Activated CD8-positive, alpha-beta memory T cell treated with anti-CD3 and anti-CD28 coated beads, Interleukin-2, amount 50 U/mL, for 24 hours (primary cell): Measurements from ENCODE around the gene KIF18A.
A peak's percentile ranks its signal among the peaks of the same experiment; 100 is the strongest.
"Not testable (repeated sequence)": the region's sequence is repeated elsewhere in the genome, so short reads cannot be mapped to it uniquely, and the experiment has no call there.

ENCODE experiments used
- DNase-seq: peaks from one replicate; pipeline ENCODE4 v3.0.0-alpha.2; 2020; ENCODE audit errors: extremely low read depth

The KIF18A gene

GRCh38 chr11:28107750-28108618, at the start of gene KIF18A, which contains the start of gene METTL15:
TSS of gene KIF18A (minus strand) at chr11:28108156. CDS start at chr11:28097947, 10,209 bp downstream.
TSS of gene METTL15 (plus strand) at chr11:28108388. CDS start at chr11:28113335, 4,947 bp downstream.
- peak; percentile 95 for DNase-seq

GRCh38 chr11:28153586-28153985, 45.6 kb upstream of the KIF18A start:
- DNase-seq: no peak

GRCh38 chr11:28152743-28153142, 44.8 kb upstream of the KIF18A start:
- no peak for DNase-seq

- no peak for DNase-seq
Measured at GRCh38 chr11:28146123-28146751, 38.3 kb upstream of the KIF18A start.

- no peak for DNase-seq
Measured at GRCh38 chr11:28144808-28145207, 36.9 kb upstream of the KIF18A start.

- DNase-seq: no peak
Measured at GRCh38 chr11:28142724-28143123, 34.8 kb upstream of the KIF18A start.

- DNase-seq: no peak
Measured at GRCh38 chr11:28140689-28141455, 32.9 kb upstream of the KIF18A start.

- no peak for DNase-seq
Measured at GRCh38 chr11:28139841-28140415, 32.0 kb upstream of the KIF18A start.

- DNase-seq: no peak
Measured at GRCh38 chr11:28137832-28138231, 29.9 kb upstream of the KIF18A start.

GRCh38 chr11:28137366-28137765, 29.4 kb upstream of the KIF18A start:
- DNase-seq: no peak

GRCh38 chr11:28136157-28136556, 28.2 kb upstream of the KIF18A start:
- not testable (repeated sequence) for DNase-seq

GRCh38 chr11:28133146-28133545, 25.2 kb upstream of the KIF18A start:
- no peak for DNase-seq

- DNase-seq: no peak
Measured at GRCh38 chr11:28132548-28132947, 24.6 kb upstream of the KIF18A start.

- no peak for DNase-seq
Measured at GRCh38 chr11:28123151-28123581, 15.2 kb upstream of the KIF18A start.

- no peak for DNase-seq
Measured at GRCh38 chr11:28117712-28118111, 9.8 kb upstream of the KIF18A start.

GRCh38 chr11:28114731-28115130, 6.8 kb upstream of the KIF18A start:
- DNase-seq: no peak

GRCh38 chr11:28114116-28114515, 6.2 kb upstream of the KIF18A start:
- DNase-seq: no peak

GRCh38 chr11:28110821-28111200, 2.9 kb upstream of the KIF18A start:
- DNase-seq: no peak

GRCh38 chr11:28110108-28110820, 2.3 kb upstream of the KIF18A start:
- DNase-seq: no peak

GRCh38 chr11:28108958-28109357, 1.0 kb upstream of the KIF18A start:
- no peak for DNase-seq

- no peak for DNase-seq
Measured at GRCh38 chr11:28107191-28107749, 686 bp downstream of the KIF18A start.
